ENCODE data around the gene UQCR11. TPM values are rescaled to one million over a fixed set of nuclear protein-coding genes. Genes with fewer than 3 reads are reported as not detected.

The UQCR11 gene
- total RNA-seq, 2 donors from 2014 or later = 12.2 to 52.4 TPM

- DNase-seq (no peak), ATAC-seq (no peak)
- H3K9me3 ChIP-seq = no peaks in the 10 kb centered on the region
- no peaks in the 10 kb centered on the region for H3K27me3 ChIP-seq
- TF ChIP-seq CTCF (IDR thresholded peaks at IDR 0.05) (no peak), POLR2A (IDR thresholded peaks at IDR 0.05) (no peak)
- H3K4me1 ChIP-seq = peaks cover 14% of the 10 kb centered on the region
- intact Hi-C loops (cut with DNase I) = no loop called here
- H3K4me3 ChIP-seq = no peak overlapping the region
- no peak overlapping the region for H3K27ac ChIP-seq
- WGBS, 2 donors = 85 to 88% methylated on average over 9 to 12 of the region's 12 CpGs
- H3K36me3 ChIP-seq (replicated peaks in 1 of 2; ENCODE audit: insufficient read depth in 1 of 2, low read depth in 2 of 2) = no peaks in the 10 kb centered on the region
Observed at GRCh38 chr19:1571358-1571757, 33.9 kb downstream of the UQCR11 start.

- intact Hi-C loops (cut with DNase I) = no loop called here
- Histone ChIP-seq H3K27ac (no peak overlapping the region), H3K27me3 (no peaks in the 10 kb centered on the region), H3K9me3 (no peaks in the 10 kb centered on the region), H3K4me1 (peaks cover 19% of the 10 kb centered on the region), H3K36me3 (replicated peaks in 1 of 2; ENCODE audit: insufficient read depth in 1 of 2, low read depth in 2 of 2) (no peaks in the 10 kb centered on the region), H3K4me3 (no peak overlapping the region)
- no peak for DNase-seq
- no peak for TF ChIP-seq POLR2A (IDR thresholded peaks at IDR 0.05)
- TF ChIP-seq CTCF (IDR thresholded peaks at IDR 0.05) = no peak
- 87 to 88% methylated on average over 12 of the region's 13 CpGs for WGBS, 2 donors
- ATAC-seq = no peak
Observed at GRCh38 chr19:1570836-1571235, 34.4 kb downstream of the UQCR11 start.

GRCh38 chr19:1569997-1570396 lies 35.3 kb downstream of the UQCR11 start:
- Histone ChIP-seq H3K4me1 (peaks cover 22% of the 10 kb centered on the region), H3K27me3 (no peaks in the 10 kb centered on the region), H3K27ac (no peak overlapping the region), H3K4me3 (no peak overlapping the region), H3K9me3 (no peaks in the 10 kb centered on the region), H3K36me3 (replicated peaks in 1 of 2; ENCODE audit: insufficient read depth in 1 of 2, low read depth in 2 of 2) (no peaks in the 10 kb centered on the region)
- TF ChIP-seq CTCF (IDR thresholded peaks at IDR 0.05) = no peak
- TF ChIP-seq POLR2A (IDR thresholded peaks at IDR 0.05) = no peak
- ATAC-seq (no peak), DNase-seq (no peak)
- intact Hi-C loops (cut with DNase I) = no loop called here
- 76 to 79% methylated on average over 4 of the region's 4 CpGs for WGBS, 2 donors

GRCh38 chr19:1568320-1569019 lies 36.8 kb downstream of the UQCR11 start, which contains the start of gene MEX3D:
TSS of gene MEX3D (minus strand) at chr19:1568325. CDS start at chr19:1568058, 267 bp downstream.
- peak; percentile 81 for ATAC-seq
- peak; percentile 78 to 88 (median 82) for DNase-seq
- no peak for TF ChIP-seq POLR2A (IDR thresholded peaks at IDR 0.05)
- TF ChIP-seq CTCF (IDR thresholded peaks at IDR 0.05) = no peak
- Histone ChIP-seq H3K9me3 (no peaks in the 10 kb centered on the region), H3K4me1 (peaks cover 22% of the 10 kb centered on the region), H3K4me3 (peak within 1 kb of the TSS in 1 of 2 donors; percentile 52), H3K27ac (peak within 1 kb of the TSS; percentile 65 to 85 (median 76)), H3K36me3 (replicated peaks in 1 of 2; ENCODE audit: insufficient read depth in 1 of 2, low read depth in 2 of 2) (no peaks in the 10 kb centered on the region), H3K27me3 (no peaks in the 10 kb centered on the region)
- intact Hi-C loops (cut with DNase I) = no loop called here
- WGBS, 2 donors = 0 to 12% methylated on average over 1 to 39 of the region's 63 CpGs

DNA sequence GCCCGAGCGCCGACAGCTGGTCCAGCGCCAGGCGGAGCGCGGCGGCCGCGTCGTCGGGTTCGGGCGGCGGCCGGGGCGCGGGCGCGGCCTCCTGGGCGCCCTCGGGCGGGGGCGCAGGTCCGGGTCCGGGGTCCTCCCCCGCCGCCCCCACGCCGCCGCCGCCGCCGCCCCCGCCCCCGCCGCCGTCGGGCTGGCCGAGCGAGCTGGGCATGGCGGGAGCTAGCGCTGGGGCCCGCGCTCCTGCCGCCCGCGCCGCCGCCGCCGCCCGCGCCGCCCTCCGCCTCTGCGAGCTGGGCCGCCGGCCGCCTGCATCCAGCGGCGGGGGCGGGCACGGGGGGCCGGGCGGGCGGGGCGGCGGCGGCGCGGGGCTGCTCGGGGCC lies 37.4 kb downstream of the UQCR11 start:
- Histone ChIP-seq H3K27me3 (no peaks in the 10 kb centered on the region), H3K9me3 (no peaks in the 10 kb centered on the region), H3K4me1 (peaks cover 22% of the 10 kb centered on the region), H3K4me3 (no peak overlapping the region), H3K27ac (no peak overlapping the region), H3K36me3 (replicated peaks in 1 of 2; ENCODE audit: insufficient read depth in 1 of 2, low read depth in 2 of 2) (no peaks in the 10 kb centered on the region)
- DNase-seq (no peak), ATAC-seq (peak; percentile 19)
- no CpG with 5 or more reads among the region's 73 CpGs for WGBS, 2 donors
- intact Hi-C loops (cut with DNase I) = no loop called here
- TF ChIP-seq CTCF (IDR thresholded peaks at IDR 0.05) (no peak), POLR2A (IDR thresholded peaks at IDR 0.05) (no peak)

All from body of pancreas (tissue), 4 donors.